HL-60 (cell line): ENCODE measurements around the gene PRDX1.
"Not testable (repeated sequence)": the region's sequence is repeated elsewhere in the genome, so short reads cannot be mapped to it uniquely, and the experiment has no call there.

Experiments used
- DNase-seq, 2 experiments: peaks; one replicate each; pipeline ENCODE4 v3.0.0-alpha.2; 2010 to 2020; ENCODE audit warnings: low read depth in 1 of 2, low spot score in 1 of 2
- H3K27ac ChIP-seq: fragments of 250-450 bp; sonication (Bioruptor Pico); replicated peaks from 2 replicates; pipeline ENCODE4 v1.5.1; 2020; ENCODE audit warnings: mild to moderate bottlenecking, moderate library complexity
- H3K27me3 ChIP-seq: fragments of 250-450 bp; sonication (Bioruptor Pico); 2 replicates; pipeline ENCODE4 v1.5.1; 2021; ENCODE audit warnings: mild to moderate bottlenecking, moderate library complexity; ENCODE audit not compliant: insufficient read depth, poor library complexity, severe bottlenecking
- H3K4me3 ChIP-seq: replicated peaks from 2 replicates; pipeline ENCODE4 v1.5.1; 2011; ENCODE audit warnings: mild to moderate bottlenecking, control low read depth, low read length; ENCODE audit not compliant: insufficient read depth
- GABPA ChIP-seq: IDR thresholded peaks from 2 replicates; pipeline ENCODE4 v1.6.1; 2012; ENCODE audit warnings: low read depth
- POLR2AphosphoS5 ChIP-seq: IDR thresholded peaks from 2 replicates; pipeline ENCODE4 v1.6.1; 2012; ENCODE audit warnings: low read depth
- REST ChIP-seq: IDR thresholded peaks from 2 replicates; pipeline ENCODE4 v1.6.1; 2012; ENCODE audit warnings: low read depth; ENCODE audit not compliant: insufficient replicate concordance
- SPI1 ChIP-seq: IDR thresholded peaks from 2 replicates; pipeline ENCODE4 v1.6.1; 2012; ENCODE audit warnings: low read depth, mild to moderate bottlenecking, borderline replicate concordance
- TF ChIP-seq, protein P1 (sequence below): IDR thresholded peaks from one replicate; pipeline ENCODE4 v1.5.1; 2011; ENCODE audit warnings: low read length, control low read depth, inconsistent platforms; ENCODE audit not compliant: insufficient read depth

The PRDX1 gene

GRCh38 chr1:45518910-45519309 is 2.8 kb downstream of the PRDX1 start:
- TF ChIP-seq POLR2AphosphoS5, result no peak
- no peak for DNase-seq
- no peaks in the 10 kb centered on the region for H3K27me3 ChIP-seq
- no peak overlapping the region for H3K27ac ChIP-seq
- no peak overlapping the region for H3K4me3 ChIP-seq

DNA sequence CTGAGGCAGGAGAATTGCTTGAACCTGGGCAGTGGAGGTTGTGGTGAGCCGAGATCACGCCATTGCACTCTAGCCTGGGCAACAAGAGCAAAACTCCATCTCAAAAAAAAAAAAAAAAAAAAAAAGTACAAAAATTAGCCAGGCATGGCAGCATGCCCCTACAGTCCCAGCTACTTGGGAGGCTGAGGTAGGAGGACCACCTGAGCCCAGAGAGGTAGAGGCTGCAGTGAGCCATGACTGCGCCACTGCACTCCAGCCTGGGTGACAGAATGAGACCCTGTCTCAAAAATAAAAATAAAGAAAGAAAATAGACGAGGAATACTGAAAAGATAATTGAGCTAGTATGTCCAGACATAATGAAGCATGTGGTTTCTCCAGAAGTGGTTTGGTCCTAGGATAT is 3.3 kb downstream of the PRDX1 start:
- not testable (repeated sequence) for H3K27me3 ChIP-seq, H3K4me3 ChIP-seq, DNase-seq, H3K27ac ChIP-seq

DNA sequence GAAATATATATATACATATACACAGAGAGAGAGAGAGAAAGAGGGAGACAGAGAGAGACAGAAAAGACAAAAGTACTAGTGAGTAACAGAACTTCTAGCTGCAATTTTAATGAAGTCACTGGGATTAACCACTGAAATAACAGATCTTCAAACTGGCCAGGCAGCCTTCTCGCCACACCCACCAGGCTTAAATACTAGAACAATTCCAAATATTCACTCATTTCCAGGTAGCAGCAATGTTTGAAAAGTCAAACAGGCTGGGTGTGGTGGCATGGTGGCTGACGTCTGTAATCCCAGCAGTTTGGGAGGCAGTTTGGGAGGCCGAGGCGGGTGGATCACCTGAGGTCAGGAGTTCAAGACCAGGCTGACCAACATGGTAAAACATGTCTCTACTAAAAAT is 5.2 kb downstream of the PRDX1 start:
- TF ChIP-seq, protein P1, sequence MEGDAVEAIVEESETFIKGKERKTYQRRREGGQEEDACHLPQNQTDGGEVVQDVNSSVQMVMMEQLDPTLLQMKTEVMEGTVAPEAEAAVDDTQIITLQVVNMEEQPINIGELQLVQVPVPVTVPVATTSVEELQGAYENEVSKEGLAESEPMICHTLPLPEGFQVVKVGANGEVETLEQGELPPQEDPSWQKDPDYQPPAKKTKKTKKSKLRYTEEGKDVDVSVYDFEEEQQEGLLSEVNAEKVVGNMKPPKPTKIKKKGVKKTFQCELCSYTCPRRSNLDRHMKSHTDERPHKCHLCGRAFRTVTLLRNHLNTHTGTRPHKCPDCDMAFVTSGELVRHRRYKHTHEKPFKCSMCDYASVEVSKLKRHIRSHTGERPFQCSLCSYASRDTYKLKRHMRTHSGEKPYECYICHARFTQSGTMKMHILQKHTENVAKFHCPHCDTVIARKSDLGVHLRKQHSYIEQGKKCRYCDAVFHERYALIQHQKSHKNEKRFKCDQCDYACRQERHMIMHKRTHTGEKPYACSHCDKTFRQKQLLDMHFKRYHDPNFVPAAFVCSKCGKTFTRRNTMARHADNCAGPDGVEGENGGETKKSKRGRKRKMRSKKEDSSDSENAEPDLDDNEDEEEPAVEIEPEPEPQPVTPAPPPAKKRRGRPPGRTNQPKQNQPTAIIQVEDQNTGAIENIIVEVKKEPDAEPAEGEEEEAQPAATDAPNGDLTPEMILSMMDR, result no peak
- no peak for TF ChIP-seq SPI1
- no peak for TF ChIP-seq GABPA
- no peak for TF ChIP-seq POLR2AphosphoS5
- TF ChIP-seq REST, result no peak
- no peak for DNase-seq
- no peak overlapping the region for H3K27ac ChIP-seq
- H3K4me3 ChIP-seq, result no peak overlapping the region
- H3K27me3 ChIP-seq, result no peaks in the 10 kb centered on the region

GRCh38 chr1:45516036-45516435 is 5.6 kb downstream of the PRDX1 start:
- TF ChIP-seq, protein P1, result no peak
- no peak for TF ChIP-seq SPI1
- no peak for TF ChIP-seq REST
- no peak for TF ChIP-seq POLR2AphosphoS5
- no peak for TF ChIP-seq GABPA
- Histone ChIP-seq H3K27me3 (no peaks in the 10 kb centered on the region), H3K27ac (no peak overlapping the region), H3K4me3 (no peak overlapping the region)
- no peak for DNase-seq

- H3K4me3 ChIP-seq, H3K27ac ChIP-seq, DNase-seq: not testable (repeated sequence)
Measured at GRCh38 chr1:45513532-45514260, 8.0 kb downstream of the PRDX1 start.

More at GRCh38 chr1:45513532-45514260, 8.0 kb downstream of the PRDX1 start:
- H3K27me3 ChIP-seq, result not testable (repeated sequence)
